Gastrocnemius medialis (tissue), 4 donors: Measurements from ENCODE around the gene CNTN2.

Experiments
- CTCF ChIP-seq, 5 experiments: fragments of 450-650 bp in 3 of 5; fragments of 200-600 bp in 2 of 5; sonication (generic) in 2 of 5; IDR thresholded peaks in 4 of 5; conservative IDR thresholded peaks in 1 of 5; 1 replicate in 4 of 5; 2 replicates in 1 of 5; pipeline ENCODE4 v1.5.1; 2016 to 2019; ENCODE audit warnings: antibody characterized with exemption in 5 of 5, mild to moderate bottlenecking in 3 of 5, moderate library complexity in 3 of 5
- POLR2A ChIP-seq, 2 donors: fragments of 450-650 bp; IDR thresholded peaks; one replicate each; pipeline ENCODE4 v1.6.1; 2017; ENCODE audit warnings: antibody characterized with exemption in 2 of 2, mild to moderate bottlenecking in 2 of 2, moderate library complexity in 2 of 2

GRCh38 chr1:205042911-205043806, at the start of gene CNTN2:
- TF ChIP-seq CTCF (IDR thresholded peaks at IDR 0.05 in 4 of 5, conservative IDR thresholded peaks at IDR 0.05 in 1 of 5), result no peak
- TF ChIP-seq POLR2A (IDR thresholded peaks at IDR 0.05), result no peak
